ENCODE results near the gene BLNK. TPM values are rescaled to one million over a fixed set of nuclear protein-coding genes. Genes with fewer than 3 reads are reported as not detected.

The BLNK gene
- total and polyA plus RNA-seq, 9 of the 15 experiments (the other 6 are each of a cell fraction or from before 2014, with no cell fraction given): not detected

- H3K4me3 ChIP-seq: no peak overlapping the region
- no peaks in the 10 kb centered on the region for H3K4me1 ChIP-seq (replicated peaks in 1 of 2; ENCODE audit: control insufficient read depth in 2 of 2, insufficient read depth in 2 of 2, low read length in 2 of 2)
- 0% methylated on average over 1 of the region's 2 CpGs for WGBS (ENCODE audit: insufficient coverage, low coverage, missing lambda C conversion rate)
- POLR2A ChIA-PET: interaction anchor here (1.0 kb wide), 1 partner anchor 12 kb away, joined by 3 read pairs; no protein-coding TSS in a partner anchor
- H3K79me2 ChIP-seq (ENCODE audit: control insufficient read depth, insufficient read depth, low read length): no peaks in the 10 kb centered on the region
- no peak overlapping the region for H3K27ac ChIP-seq (ENCODE audit: extremely low read depth, low read depth, low read length)
- DNase-seq (ENCODE audit: extremely low read depth in 1 of 4, low spot score in 3 of 4) (no peak), ATAC-seq (no peak), FAIRE-seq (no peak)
- no peaks in the 10 kb centered on the region for H3K9me3 ChIP-seq (replicated peaks; ENCODE audit: control insufficient read depth, insufficient read depth, low read depth, low read length)
- CTCF ChIA-PET (ENCODE audit: low intra/inter-chr PET ratio): no interaction called here
- H3K9ac ChIP-seq (ENCODE audit: insufficient read depth in 1 of 2, low read depth in 2 of 2, low read length in 2 of 2): no peak overlapping the region
- H3K27me3 ChIP-seq (ENCODE audit: control insufficient read depth in 2 of 2, insufficient read depth in 2 of 2, low read length in 2 of 2): peaks cover 2 to 26% of the 10 kb centered on the region in 2 experiments; a peak in 3 of 5 replicates
- no peaks in the 10 kb centered on the region for H3K9me1 ChIP-seq (ENCODE audit: control insufficient read depth, insufficient read depth, low read length)
- no peaks in the 10 kb centered on the region for H4K20me1 ChIP-seq (replicated peaks; ENCODE audit: control insufficient read depth, insufficient read depth, low read length)
- BruUV-seq (replicated peaks): no TSS peak
- H3K4me2 ChIP-seq (ENCODE audit: insufficient read depth, low read length): no peak overlapping the region
- intact Hi-C loops (cut with micrococcal nuclease) (no loop called here), in situ Hi-C loops (cut with MboI) (no loop called here)
- no peak overlapping the region for H2AFZ ChIP-seq (ENCODE audit: low read depth, low read length)
- TF ChIP-seq HNRNPK (IDR thresholded peaks at IDR 0.05; ENCODE audit: low read depth, low read length, poor library complexity, severe bottlenecking): no peak
- TF ChIP-seq NCOA1 (IDR thresholded peaks at IDR 0.05; ENCODE audit: low read depth): no peak
- no peak for TF ChIP-seq RNF2 (IDR thresholded peaks at IDR 0.05)
- no peak for TF ChIP-seq ZNF696 (CRISPR knock-in tag; conservative IDR thresholded peaks at IDR 0.05)
- TF ChIP-seq BCOR (IDR thresholded peaks at IDR 0.05): no peak
- TF ChIP-seq PYGO2 (tag; IDR thresholded peaks at IDR 0.05): no peak
- no peak for TF ChIP-seq TCF7 (IDR thresholded peaks at IDR 0.05; ENCODE audit: borderline replicate concordance)
- TF ChIP-seq KLF16 (IDR thresholded peaks at IDR 0.05): no peak
- TF ChIP-seq GTF2E2 (tag; IDR thresholded peaks at IDR 0.05): no peak
- TF ChIP-seq MIER1 (IDR thresholded peaks at IDR 0.05; ENCODE audit: low read depth): no peak
- no peak for TF ChIP-seq PTBP1 (IDR thresholded peaks at IDR 0.05; ENCODE audit: low read depth, low read length)
- TF ChIP-seq TRIM24 (IDR thresholded peaks at IDR 0.05): no peak
- no peak for TF ChIP-seq EWSR1 (IDR thresholded peaks at IDR 0.05; ENCODE audit: borderline replicate concordance, low read depth, partially characterized antibody)
- no peak for TF ChIP-seq E2F1 (CRISPR knock-in tag; IDR thresholded peaks at IDR 0.05)
- no peak for TF ChIP-seq RCOR1 (IDR thresholded peaks at IDR 0.05; ENCODE audit: borderline replicate concordance in 1 of 2, low read depth in 2 of 2, low read length in 2 of 2)
- TF ChIP-seq CREM (IDR thresholded peaks at IDR 0.05; ENCODE audit: low read depth): no peak
- no peak for TF ChIP-seq SREBF1 (IDR thresholded peaks at IDR 0.05; ENCODE audit: borderline replicate concordance, low read depth, low read length)
- TF ChIP-seq ETS2 (tag; IDR thresholded peaks at IDR 0.05; ENCODE audit: borderline replicate concordance, poor library complexity, severe bottlenecking): no peak
- no peak for TF ChIP-seq SPI1 (IDR thresholded peaks at IDR 0.05; ENCODE audit: borderline replicate concordance, low read depth, low read length)
- no peaks in the 10 kb centered on the region for H3K36me3 ChIP-seq (ENCODE audit: control insufficient read depth, insufficient read depth, low read length)
Measured at GRCh38 chr10:96208271-96208670, 63.1 kb downstream of the BLNK start.

Data from K562 (cell line).